OCI-LY1 (cell line): Measurements from ENCODE around the gene CCNL2.
"Not testable (repeated sequence)": the region's sequence is repeated elsewhere in the genome, so short reads cannot be mapped to it uniquely, and the experiment has no call there.

ENCODE experiments used
- CTCF ChIP-seq: fragments of 200-600 bp; sonication (generic), shearing (Covaris generic); IDR thresholded peaks from 2 replicates; pipeline ENCODE4 v1.5.1; 2017; ENCODE audit warnings: mild to moderate bottlenecking, antibody characterized with exemption, low read length, moderate library complexity, mixed read lengths
- EZH2 ChIP-seq: fragments of 200-600 bp; sonication (generic), shearing (Covaris generic); IDR thresholded peaks from 2 replicates; pipeline ENCODE4 v1.8.0; 2017; ENCODE audit warnings: borderline replicate concordance, mixed run types, mild to moderate bottlenecking, antibody characterized with exemption, low read length, moderate library complexity, mixed read lengths

- TF ChIP-seq CTCF, EZH2: not testable (repeated sequence)
These were observed 29.8 kb upstream of the CCNL2 start for GRCh38 chr1:1428967-1429366.
